ENCODE results near the gene BTG1.
"Not testable (repeated sequence)": the region's sequence is repeated elsewhere in the genome, so short reads cannot be mapped to it uniquely, and the experiment has no call there.

BTG1 gene

DNA sequence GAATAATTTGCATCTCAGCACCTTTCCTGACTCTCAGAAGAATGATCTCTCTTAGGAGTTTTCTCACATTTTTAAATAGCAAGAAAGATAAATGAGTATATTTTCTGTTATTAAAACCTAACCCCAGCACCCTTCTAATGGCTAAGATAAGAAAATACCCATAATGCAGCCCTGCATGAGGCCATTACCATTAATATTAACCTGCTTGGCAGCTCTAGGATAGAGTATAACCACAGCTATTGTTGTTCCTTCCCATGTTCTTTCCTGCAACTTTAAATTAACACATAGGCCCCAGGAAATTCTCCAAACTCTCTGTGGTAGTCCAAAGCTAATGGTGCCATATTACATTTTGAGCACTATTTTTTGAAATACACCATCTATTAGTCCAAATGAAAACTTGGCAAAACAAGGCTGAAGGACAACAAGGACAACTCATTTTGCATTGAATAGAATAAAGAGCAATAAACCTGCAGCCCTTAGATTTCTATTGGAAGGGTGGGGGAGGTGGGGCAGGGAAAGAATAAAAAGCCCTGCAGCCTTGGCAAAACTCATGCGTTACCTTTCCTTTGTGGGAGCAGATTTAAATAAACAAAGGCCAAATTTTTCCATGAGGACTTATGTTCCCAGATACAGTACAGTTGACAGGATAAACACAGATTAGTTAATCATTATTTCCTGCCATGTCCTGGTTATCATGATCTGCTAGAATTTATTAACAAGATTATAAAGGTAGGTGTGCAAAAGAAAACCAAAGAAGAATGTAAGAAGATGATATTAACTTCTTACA, 46.9 kb downstream of the BTG1 start:
- DNase-seq (ENCODE audit: low read depth in 3 of 3) = no peak

GRCh38 chr12:92096346-92097136, 49.1 kb downstream of the BTG1 start:
- DNase-seq (ENCODE audit: low read depth in 3 of 3) = no peak

GRCh38 chr12:92094751-92095161, 50.9 kb downstream of the BTG1 start:
- no peak for DNase-seq (ENCODE audit: low read depth in 3 of 3)

- not testable (repeated sequence) for DNase-seq (ENCODE audit: low read depth in 3 of 3)
Observed at GRCh38 chr12:92094301-92094700, 51.3 kb downstream of the BTG1 start.
